ENCODE data around the gene PDS5B. TPM values are rescaled to one million over a fixed set of nuclear protein-coding genes. Genes with fewer than 3 reads are reported as not detected.

Gene PDS5B
- total RNA-seq, 8 experiments from 2014 or later: 30.4 to 79.0 (median 43.5) TPM

DNA sequence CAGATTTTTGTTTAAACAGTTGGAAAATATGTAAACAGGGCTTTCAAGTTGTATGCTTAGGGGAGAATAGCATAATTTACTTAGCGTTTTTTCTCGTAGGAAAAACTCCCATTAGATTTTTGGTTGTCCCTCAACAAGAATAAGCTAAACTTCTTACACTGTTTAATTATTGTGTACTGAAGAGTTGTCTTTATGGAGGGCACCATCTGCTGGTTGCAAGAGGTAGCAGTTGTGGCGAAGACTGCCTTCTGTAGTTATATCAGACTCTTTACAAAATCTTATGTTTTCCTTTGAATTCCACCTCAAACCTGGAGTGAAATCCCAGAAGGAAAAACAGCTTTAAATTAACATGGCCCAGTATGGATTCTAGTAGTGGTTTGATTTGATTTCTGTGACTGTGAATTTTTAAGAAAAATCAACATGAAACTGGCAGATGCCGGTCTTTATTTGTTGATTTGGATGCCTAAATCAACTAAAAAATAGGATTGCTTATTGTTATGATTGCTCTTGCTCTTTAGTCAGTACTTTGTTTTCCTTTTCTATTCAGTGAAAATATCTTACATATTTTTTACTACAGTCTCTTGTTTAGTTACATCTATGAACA, 53.4 kb downstream of the PDS5B start:
- in situ Hi-C loops (cut with MboI; ENCODE audit: low pct_unique_long_range_greater_than_20kb in 2 of 9, low sequenced_read_pairs in 9 of 9, unreplicated experiment in 9 of 9): no loop called here
- no peak overlapping the region for H3K4me3 ChIP-seq
- ATAC-seq (replicated peaks in 6 of 8): peak in 4 of 8 experiments; percentile 47 to 87 (median 84)
- 25 to 100% (median 57%) methylated on average over 1 to 4 of the region's 4 CpGs; no CpG with 5 or more reads in 1 of the 10 experiments for WGBS, 10 experiments
- no peak overlapping the region for H3K27ac ChIP-seq
- H3K4me1 ChIP-seq (replicated peaks in 1 of 2): no peaks in the 10 kb centered on the region

DNA sequence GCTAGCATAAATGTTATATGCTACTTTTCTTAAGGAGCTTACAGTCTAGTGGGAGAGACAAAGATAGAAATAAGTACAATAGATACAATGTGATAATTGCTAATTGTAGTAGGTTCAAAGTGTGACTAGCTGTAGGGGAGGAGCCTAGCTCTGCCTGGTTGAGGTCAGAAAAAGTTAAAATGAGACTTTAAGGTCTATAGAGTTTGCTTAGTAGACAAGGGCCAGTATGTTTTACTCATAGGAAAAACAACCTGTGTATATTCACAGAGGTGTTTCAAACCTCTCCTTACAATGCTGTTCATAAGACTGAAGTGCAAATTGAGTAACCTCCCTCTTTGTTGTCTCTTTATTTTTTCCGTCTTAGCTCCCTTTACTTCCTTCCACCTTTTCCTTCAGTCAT, 56.1 kb downstream of the PDS5B start:
- Histone ChIP-seq H3K4me1 (replicated peaks in 1 of 2) (no peaks in the 10 kb centered on the region), H3K27ac (no peak overlapping the region), H3K4me3 (no peak overlapping the region)
- 67 to 100% (median 90%) methylated on average over 1 of the region's 1 CpG; no CpG with 5 or more reads in 1 of the 10 experiments for whole genome bisulfite sequencing, 10 experiments
- no peak for ATAC-seq (replicated peaks in 6 of 8)
- in situ Hi-C loops (cut with MboI; ENCODE audit: low pct_unique_long_range_greater_than_20kb in 2 of 9, low sequenced_read_pairs in 9 of 9, unreplicated experiment in 9 of 9): no loop called here

DNA sequence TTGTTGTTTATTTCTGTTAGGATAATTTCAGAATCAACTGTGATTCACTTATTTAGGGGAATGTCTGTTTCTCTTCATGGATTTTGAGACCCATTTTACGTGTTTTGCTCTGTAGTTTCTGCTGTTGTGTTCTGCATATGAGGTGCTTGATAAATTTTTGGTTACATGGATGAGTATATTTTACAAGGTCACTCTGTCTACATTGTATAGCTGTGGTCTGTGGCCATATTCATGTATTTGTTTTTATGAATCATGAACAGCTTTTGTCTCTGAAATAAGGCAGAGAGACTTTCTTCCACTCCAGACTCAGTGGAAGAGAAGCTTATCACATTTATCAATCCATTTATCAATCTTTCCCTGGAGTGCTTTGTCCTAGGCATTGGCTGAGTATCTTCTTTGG, 56.6 kb downstream of the PDS5B start:
- in situ Hi-C loops (cut with MboI; ENCODE audit: low pct_unique_long_range_greater_than_20kb in 2 of 9, low sequenced_read_pairs in 9 of 9, unreplicated experiment in 9 of 9): no loop called here
- ATAC-seq (replicated peaks in 6 of 8): no peak
- 82 to 100% (median 95%) methylated on average over 1 of the region's 1 CpG; no CpG with 5 or more reads in 2 of the 10 experiments for WGBS, 10 experiments
- no peaks in the 10 kb centered on the region for H3K4me1 ChIP-seq (replicated peaks in 1 of 2)
- H3K4me3 ChIP-seq: no peak overlapping the region
- H3K27ac ChIP-seq: no peak overlapping the region

DNA sequence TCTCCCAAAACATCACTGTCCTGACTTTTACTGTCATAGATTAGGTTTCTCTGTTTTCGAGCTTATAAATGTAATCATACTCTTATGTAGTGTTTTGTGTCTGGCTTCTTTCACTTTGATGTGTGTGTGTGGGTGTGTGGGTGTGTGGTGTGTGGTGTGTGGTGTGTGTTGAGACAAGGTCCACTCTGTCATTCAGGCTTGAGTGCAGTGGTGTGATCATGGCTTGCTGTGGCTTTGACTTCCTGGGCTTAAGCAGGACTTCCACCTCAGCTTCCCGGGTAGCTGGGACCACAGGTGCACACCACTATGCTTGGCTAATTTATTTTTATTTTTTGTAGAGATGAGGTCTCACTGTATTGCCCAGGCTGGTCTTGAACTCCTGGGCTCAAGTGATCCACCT, 59.6 kb downstream of the PDS5B start:
- WGBS, 10 experiments: 86 to 100% (median 100%) methylated on average over 1 to 2 of the region's 2 CpGs; no CpG with 5 or more reads in 3 of the 10 experiments
- in situ Hi-C loops (cut with MboI; ENCODE audit: low pct_unique_long_range_greater_than_20kb in 2 of 9, low sequenced_read_pairs in 9 of 9, unreplicated experiment in 9 of 9): no loop called here

GRCh38 chr13:32647926-32648325, 61.7 kb downstream of the PDS5B start:
- no peak overlapping the region for H3K27ac ChIP-seq
- in situ Hi-C loops (cut with MboI; ENCODE audit: low pct_unique_long_range_greater_than_20kb in 2 of 9, low sequenced_read_pairs in 9 of 9, unreplicated experiment in 9 of 9): no loop called here
- 57 to 86% (median 76%) methylated on average over 1 of the region's 1 CpG; no CpG with 5 or more reads in 6 of the 10 experiments for WGBS, 10 experiments
- no peaks in the 10 kb centered on the region for H3K4me1 ChIP-seq (replicated peaks in 1 of 2)
- no peak for ATAC-seq (replicated peaks in 6 of 8)
- no peak overlapping the region for H3K4me3 ChIP-seq

More for the DNA sequence above, 59.6 kb downstream of the PDS5B start:
- no peak for ATAC-seq (replicated peaks in 6 of 8)
- Histone ChIP-seq H3K27ac (no peak overlapping the region), H3K4me1 (replicated peaks in 1 of 2) (no peaks in the 10 kb centered on the region), H3K4me3 (no peak overlapping the region)

- Histone ChIP-seq H3K4me1 (replicated peaks in 1 of 2) (no peaks in the 10 kb centered on the region), H3K4me3 (no peak overlapping the region), H3K27ac (no peak overlapping the region)
- in situ Hi-C loops (cut with MboI; ENCODE audit: low pct_unique_long_range_greater_than_20kb in 2 of 9, low sequenced_read_pairs in 9 of 9, unreplicated experiment in 9 of 9): no loop called here
- peak in 6 of 8 experiments; percentile 38 to 95 (median 86) for ATAC-seq (replicated peaks in 6 of 8)
- 0 to 60% (median 33%) methylated on average over 1 to 3 of the region's 3 CpGs for WGBS, 10 experiments
Measured at GRCh38 chr13:32650705-32651311, 64.6 kb downstream of the PDS5B start.

DNA sequence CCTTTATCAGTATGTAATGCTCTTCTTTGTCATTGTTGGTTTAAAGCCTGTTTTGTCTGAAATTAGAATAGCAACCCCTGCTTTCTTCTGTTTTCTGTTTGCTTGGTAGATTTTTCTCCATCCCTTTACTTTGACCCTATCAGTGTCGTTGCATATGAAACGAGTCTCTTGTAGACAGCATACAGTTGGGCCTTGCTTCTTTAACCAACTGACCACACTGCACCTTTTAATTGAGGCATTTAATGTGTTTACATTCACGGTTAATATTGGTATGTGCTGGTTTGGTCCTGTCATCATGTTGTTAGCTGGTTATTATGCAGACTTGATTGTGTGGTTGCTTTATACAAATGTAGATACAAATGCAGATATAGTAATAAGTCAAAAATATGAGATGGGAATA, 71.1 kb downstream of the PDS5B start:
- H3K4me3 ChIP-seq: no peak overlapping the region
- in situ Hi-C loops (cut with MboI; ENCODE audit: low pct_unique_long_range_greater_than_20kb in 2 of 9, low sequenced_read_pairs in 9 of 9, unreplicated experiment in 9 of 9): no loop called here
- no peak overlapping the region for H3K27ac ChIP-seq
- ATAC-seq (replicated peaks in 6 of 8): no peak
- 63 to 100% (median 88%) methylated on average over 2 to 3 of the region's 3 CpGs; no CpG with 5 or more reads in 2 of the 10 experiments for WGBS, 10 experiments
- H3K4me1 ChIP-seq (replicated peaks in 1 of 2): no peaks in the 10 kb centered on the region

GRCh38 chr13:32659736-32660135, 73.5 kb downstream of the PDS5B start:
- 50 to 100% (median 100%) methylated on average over 1 of the region's 1 CpG; no CpG with 5 or more reads in 1 of the 10 experiments for WGBS, 10 experiments
- H3K27ac ChIP-seq: no peak overlapping the region
- no peaks in the 10 kb centered on the region for H3K4me1 ChIP-seq (replicated peaks in 1 of 2)
- ATAC-seq (replicated peaks in 6 of 8): peak in 1 of 8 experiments; percentile 22
- no peak overlapping the region for H3K4me3 ChIP-seq
- in situ Hi-C loops (cut with MboI; ENCODE audit: low pct_unique_long_range_greater_than_20kb in 2 of 9, low sequenced_read_pairs in 9 of 9, unreplicated experiment in 9 of 9): no loop called here

DNA sequence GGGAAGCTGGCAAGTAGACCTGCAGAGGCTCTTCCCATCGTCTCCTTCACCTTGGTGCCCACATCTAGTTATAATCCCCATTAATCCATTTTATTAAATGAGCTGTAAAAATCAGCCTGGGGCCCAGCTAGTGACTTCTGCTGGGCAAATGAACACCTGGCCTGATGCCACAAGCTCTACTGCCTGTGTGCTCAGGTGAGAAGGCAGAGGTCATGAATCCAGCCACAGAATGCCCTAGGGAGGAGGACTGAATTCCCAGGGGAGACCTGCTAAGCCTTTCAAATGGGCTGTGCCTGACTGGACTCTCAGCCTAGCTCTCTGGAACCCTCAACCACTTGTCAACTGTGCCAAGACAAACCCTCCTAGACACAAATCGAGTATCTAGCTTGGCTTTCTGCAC, 74.0 kb downstream of the PDS5B start:
- Histone ChIP-seq H3K4me3 (no peak overlapping the region), H3K4me1 (replicated peaks in 1 of 2) (no peaks in the 10 kb centered on the region), H3K27ac (no peak overlapping the region)
- 80 to 100% (median 100%) methylated on average over 1 to 2 of the region's 2 CpGs; no CpG with 5 or more reads in 7 of the 10 experiments for WGBS, 10 experiments
- ATAC-seq (replicated peaks in 6 of 8): peak in 1 of 8 experiments; percentile 16
- in situ Hi-C loops (cut with MboI; ENCODE audit: low pct_unique_long_range_greater_than_20kb in 2 of 9, low sequenced_read_pairs in 9 of 9, unreplicated experiment in 9 of 9): no loop called here

DNA sequence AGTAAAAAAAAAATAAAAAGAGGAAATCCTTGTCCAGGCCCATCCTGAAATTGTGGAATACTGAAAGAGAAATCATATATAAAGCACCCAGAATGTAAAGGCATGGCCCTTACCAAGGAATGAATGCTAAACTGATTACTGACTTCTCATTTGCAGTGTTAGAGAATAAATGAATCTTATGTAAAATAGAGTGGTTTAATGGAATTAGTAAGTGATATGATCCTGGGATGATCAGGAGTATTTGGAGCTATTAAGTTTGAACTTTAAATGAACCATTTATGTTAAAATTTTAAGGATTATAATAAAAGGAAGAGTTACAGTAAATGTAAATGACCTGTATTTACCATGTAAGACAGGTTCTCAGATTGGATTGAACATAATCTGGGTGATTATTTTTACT, 75.4 kb downstream of the PDS5B start:
- no peaks in the 10 kb centered on the region for H3K4me1 ChIP-seq (replicated peaks in 1 of 2)
- ATAC-seq (replicated peaks in 6 of 8): peak in 3 of 8 experiments; percentile 34 to 82 (median 68)
- no peak overlapping the region for H3K27ac ChIP-seq
- in situ Hi-C loops (cut with MboI; ENCODE audit: low pct_unique_long_range_greater_than_20kb in 2 of 9, low sequenced_read_pairs in 9 of 9, unreplicated experiment in 9 of 9): no loop called here
- H3K4me3 ChIP-seq: no peak overlapping the region

- no peak for ATAC-seq (replicated peaks in 6 of 8)
- Histone ChIP-seq H3K27ac (no peak overlapping the region), H3K4me1 (replicated peaks in 1 of 2) (no peaks in the 10 kb centered on the region), H3K4me3 (no peak overlapping the region)
- in situ Hi-C loops (cut with MboI; ENCODE audit: low pct_unique_long_range_greater_than_20kb in 2 of 9, low sequenced_read_pairs in 9 of 9, unreplicated experiment in 9 of 9): no loop called here
Measured at GRCh38 chr13:32663660-32664059, 77.4 kb downstream of the PDS5B start.

DNA sequence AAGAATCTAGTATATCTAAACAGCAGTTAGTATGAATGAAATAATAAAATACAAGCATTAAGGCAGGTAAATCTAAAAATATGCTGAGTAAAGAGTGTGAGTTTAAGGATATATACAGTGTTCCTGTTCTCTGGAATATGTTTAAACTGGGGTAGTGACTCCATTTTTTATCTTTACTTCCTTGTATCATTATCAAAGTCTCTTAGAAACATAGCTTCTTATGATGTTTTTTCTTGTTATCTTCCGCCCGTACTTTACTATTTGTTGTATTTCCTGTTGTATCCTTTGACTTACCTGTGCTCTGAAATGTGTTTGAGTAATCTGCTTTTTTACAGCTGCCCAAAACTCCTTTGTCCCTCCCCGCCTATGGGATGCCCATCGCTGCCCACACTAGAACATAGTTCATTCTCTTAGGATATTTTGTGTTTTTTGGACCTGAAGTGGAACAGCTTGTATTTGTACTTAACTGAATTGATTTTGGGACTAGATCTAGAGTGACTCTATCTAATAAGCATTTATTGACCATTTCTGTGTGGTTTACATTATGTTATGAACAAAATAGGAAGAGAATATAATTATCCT, 80.8 kb downstream of the PDS5B start:
- WGBS, 10 experiments: 91 to 100% (median 100%) methylated on average over 3 to 4 of the region's 4 CpGs; no CpG with 5 or more reads in 1 of the 10 experiments
- Histone ChIP-seq H3K27ac (no peak overlapping the region), H3K4me3 (no peak overlapping the region), H3K4me1 (replicated peaks in 1 of 2) (no peaks in the 10 kb centered on the region)
- no peak for ATAC-seq (replicated peaks in 6 of 8)
- in situ Hi-C loops (cut with MboI; ENCODE audit: low pct_unique_long_range_greater_than_20kb in 2 of 9, low sequenced_read_pairs in 9 of 9, unreplicated experiment in 9 of 9): no loop called here

DNA sequence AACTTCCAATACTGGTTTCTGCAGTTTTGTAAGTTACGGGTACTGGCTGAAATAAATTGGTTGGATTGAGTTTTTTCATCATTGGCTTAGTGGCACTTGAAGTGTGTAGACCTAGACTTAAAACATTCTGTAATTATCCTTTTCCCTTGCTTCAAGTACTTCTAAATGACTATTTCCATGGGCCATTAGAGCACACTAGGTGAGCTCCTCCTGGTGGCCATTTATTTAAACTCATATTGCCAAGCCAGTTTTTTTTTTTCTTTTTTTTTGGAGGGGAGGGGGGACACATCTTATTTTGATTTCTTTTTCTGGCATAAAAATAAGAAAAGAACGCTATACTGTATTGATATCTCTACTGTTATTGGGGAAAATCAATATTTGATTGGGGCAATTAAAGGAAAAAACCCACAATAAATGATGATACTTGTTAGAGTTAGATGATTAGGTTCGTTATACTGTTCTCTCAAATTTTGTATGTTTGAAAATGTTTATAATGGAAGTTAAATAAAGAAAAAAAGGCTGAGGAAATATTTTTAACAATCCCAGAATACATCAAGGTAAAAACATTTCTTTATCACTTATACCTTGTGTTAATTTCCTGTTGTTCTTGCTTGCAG, 82.9 kb downstream of the PDS5B start:
- no peak overlapping the region for H3K27ac ChIP-seq
- WGBS, 10 experiments: 42 to 89% (median 71%) methylated on average over 1 to 3 of the region's 3 CpGs
- no peaks in the 10 kb centered on the region for H3K4me1 ChIP-seq (replicated peaks in 1 of 2)
- in situ Hi-C loops (cut with MboI; ENCODE audit: low pct_unique_long_range_greater_than_20kb in 2 of 9, low sequenced_read_pairs in 9 of 9, unreplicated experiment in 9 of 9): no loop called here
- no peak overlapping the region for H3K4me3 ChIP-seq
- peak in 3 of 8 experiments; percentile 18 to 41 (median 26) for ATAC-seq (replicated peaks in 6 of 8)

All from motor neuron (in vitro differentiated cells).